Right cardiac atrium (tissue), 5 donors: ENCODE results near the gene NLRX1. TPM values are rescaled to one million over a fixed set of nuclear protein-coding genes. Genes with fewer than 3 reads are reported as not detected.
A peak's percentile ranks its signal among the peaks of the same experiment; 100 is the strongest.
"Not testable (repeated sequence)": the region's sequence is repeated elsewhere in the genome, so short reads cannot be mapped to it uniquely, and the experiment has no call there.

ENCODE experiments used
- ATAC-seq, 2 donors: fragments of 200-7000 bp; cut with Tn5 transposase; one replicate each; pipeline versions ENCODE4 v1.8.0 to v1.9.1; 2020; ENCODE audit warnings: moderate library complexity in 2 of 2, mild to moderate bottlenecking in 1 of 2
- DNase-seq, 3 donors: peaks; one replicate each; pipeline ENCODE4 v3.0.0-alpha.2; 2020
- H3K27ac ChIP-seq: one replicate; pipeline ENCODE4 v1.5.1; 2013; ENCODE audit warnings: mild to moderate bottlenecking, low read length, control low read depth, moderate library complexity
- H3K27me3 ChIP-seq: one replicate; pipeline ENCODE4 v1.6.1; 2013; ENCODE audit not compliant: control insufficient read depth, insufficient read depth
- H3K4me1 ChIP-seq: one replicate; pipeline ENCODE4 v1.6.1; 2013; ENCODE audit warnings: low read length; ENCODE audit not compliant: control insufficient read depth, insufficient read depth
- H3K4me3 ChIP-seq: one replicate; pipeline ENCODE4 v1.5.1; 2013; ENCODE audit warnings: low read length, control low read depth
- H3K9me3 ChIP-seq: one replicate; pipeline ENCODE4 v1.6.1; 2013; ENCODE audit warnings: low read length; ENCODE audit not compliant: control insufficient read depth
- WGBS: extraction: QIAGEN DNeasy Blood & Tissue Kit; methylation state at CpG from one replicate; pipeline ENCODE4 v1.1.7; 2013; 5-methylcytosine and 5-hydroxymethylcytosine counted together
- intact Hi-C, 4 donors: fragments of 100-400 bp; cut with DNase I; formaldehyde crosslinking; loops; one replicate each; pipeline versions ENCODE4 v1.11.0 to v1.14.0; 2022 to 2023
- polyA plus RNA-seq: library from polyadenylated mRNA; stranded (reverse); fragments of 200-250 nt; gene quantifications from one replicate; pipeline ENCODE4 v1.2.3, GENCODE V29; 2013
- total RNA-seq, 4 donors: library from RNA; stranded (reverse); fragmentation: NEBNext Ultra II Directional; extraction: Animal tissue kit (Norgen Biotek cat#: 25700); gene quantifications; one replicate each; pipeline ENCODE4 v1.2.1, GENCODE V29; 2021
- donor health status: healthy with polysubstance abuse.
- donor health status: DM: no; HTN: yes; CAD: no.
- donor health status: DM: no; HTN: no; CAD: no.
- donor health status: DM: no; HTN: yes; CAD: no; lungs with severe emphysema.
- donor health status: DM: yes; HTN: yes; CAD: no.

The NLRX1 gene
- total and polyA plus RNA-seq, 5 donors: 12.8 to 25.2 (median 20.7) TPM

DNA sequence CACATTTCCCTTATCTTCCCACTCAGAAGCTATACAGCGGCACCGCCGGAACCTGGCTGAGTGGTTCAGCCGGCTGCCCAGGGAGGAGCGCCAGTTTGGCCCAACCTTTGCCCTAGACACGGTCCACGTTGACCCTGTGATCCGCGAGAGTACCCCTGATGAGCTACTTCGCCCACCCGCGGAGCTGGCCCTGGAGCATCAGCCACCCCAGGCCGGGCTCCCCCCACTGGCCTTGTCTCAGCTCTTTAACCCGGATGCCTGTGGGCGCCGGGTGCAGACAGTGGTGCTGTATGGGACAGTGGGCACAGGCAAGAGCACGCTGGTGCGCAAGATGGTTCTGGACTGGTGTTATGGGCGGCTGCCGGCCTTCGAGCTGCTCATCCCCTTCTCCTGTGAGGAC, 4.9 kb downstream of the NLRX1 start:
- no peaks in the 10 kb centered on the region for H3K27me3 ChIP-seq
- no peak overlapping the region for H3K27ac ChIP-seq
- intact Hi-C loops: no loop called here
- no peaks in the 10 kb centered on the region for H3K4me1 ChIP-seq
- DNase-seq (no peak), ATAC-seq (no peak)
- H3K9me3 ChIP-seq: no peaks in the 10 kb centered on the region
- 91% methylated on average over 21 of the region's 21 CpGs for WGBS
- no peak overlapping the region for H3K4me3 ChIP-seq

- no peaks in the 10 kb centered on the region for H3K9me3 ChIP-seq
- ATAC-seq: no peak
- H3K27ac ChIP-seq: no peak overlapping the region
- H3K4me1 ChIP-seq: no peaks in the 10 kb centered on the region
- no peak for DNase-seq
- intact Hi-C loops: no loop called here
- no peaks in the 10 kb centered on the region for H3K27me3 ChIP-seq
- 65% methylated on average over 6 of the region's 6 CpGs for WGBS
- H3K4me3 ChIP-seq: no peak overlapping the region
These were observed 7.1 kb downstream of the NLRX1 start for GRCh38 chr11:119175493-119176077.

DNA sequence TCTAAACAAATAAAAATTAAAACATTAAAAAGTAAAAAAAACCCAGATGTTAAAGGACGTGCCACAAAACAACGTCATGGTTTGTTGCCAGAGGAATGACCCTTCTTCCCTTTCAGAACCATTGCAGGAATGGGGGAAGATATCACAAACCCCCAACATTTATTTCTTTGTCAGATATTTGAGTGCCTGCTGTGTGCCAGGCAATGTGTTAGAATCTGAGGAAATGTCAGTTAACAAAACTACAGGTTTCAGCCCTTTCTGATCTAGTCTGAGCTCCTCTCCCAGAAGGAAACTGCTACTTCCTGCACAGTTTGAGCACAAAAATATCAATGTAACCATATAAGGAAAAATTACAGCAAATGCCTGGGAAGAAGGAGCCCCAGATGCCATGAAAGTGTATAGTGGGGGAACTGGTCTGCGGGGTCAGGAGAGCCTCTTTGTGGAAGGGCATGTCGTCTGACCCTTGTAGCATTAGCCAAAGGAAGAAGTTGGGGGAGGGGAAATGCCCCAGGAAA, 9.7 kb downstream of the NLRX1 start:
- DNase-seq: no peak
- ATAC-seq: no peak
- no peaks in the 10 kb centered on the region for H3K4me1 ChIP-seq
- no peak overlapping the region for H3K4me3 ChIP-seq
- WGBS: 54% methylated on average over 4 of the region's 4 CpGs
- H3K27me3 ChIP-seq: no peaks in the 10 kb centered on the region
- intact Hi-C loops: no loop called here
- no peaks in the 10 kb centered on the region for H3K9me3 ChIP-seq
- H3K27ac ChIP-seq: no peak overlapping the region

DNA sequence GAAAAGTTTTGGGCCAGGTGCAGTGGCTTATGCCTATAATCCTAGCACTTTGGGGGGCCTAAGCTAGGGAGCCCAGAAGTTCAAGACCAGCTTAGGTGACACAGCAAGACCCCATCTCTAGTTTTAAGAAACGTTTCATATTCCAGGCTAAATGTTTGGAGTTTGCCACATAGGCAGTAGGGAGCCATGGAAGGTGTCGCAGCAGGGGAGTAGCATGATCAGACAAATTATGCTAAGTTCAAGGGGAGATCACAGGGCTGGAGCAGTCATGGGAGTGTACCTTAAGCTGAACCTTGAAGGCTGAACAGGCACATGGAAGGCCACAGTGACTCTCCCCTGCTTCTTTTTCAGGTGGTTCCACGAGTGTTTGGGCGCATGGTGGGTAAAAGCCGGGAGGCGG, 10.8 kb downstream of the NLRX1 start:
- 95% methylated on average over 6 of the region's 6 CpGs for WGBS
- no peaks in the 10 kb centered on the region for H3K9me3 ChIP-seq

DNA sequence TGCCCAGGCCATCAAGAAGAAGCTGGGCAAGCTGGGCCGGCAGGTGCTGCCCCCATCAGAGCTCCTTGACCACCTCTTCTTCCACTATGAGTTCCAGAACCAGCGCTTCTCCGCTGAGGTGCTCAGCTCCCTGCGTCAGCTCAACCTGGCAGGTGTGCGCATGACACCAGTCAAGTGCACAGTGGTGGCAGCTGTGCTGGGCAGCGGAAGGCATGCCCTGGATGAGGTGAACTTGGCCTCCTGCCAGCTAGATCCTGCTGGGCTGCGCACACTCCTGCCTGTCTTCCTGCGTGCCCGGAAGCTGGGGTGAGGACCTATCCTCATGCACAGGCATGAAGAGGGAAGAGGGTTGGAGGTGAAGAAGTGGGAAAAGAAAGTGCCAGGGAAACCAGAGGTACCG, 11.5 kb downstream of the NLRX1 start:
- ATAC-seq: no peak
- H3K4me1 ChIP-seq: no peaks in the 10 kb centered on the region
- H3K4me3 ChIP-seq: no peak overlapping the region
- 90% methylated on average over 10 of the region's 10 CpGs for WGBS
- no peaks in the 10 kb centered on the region for H3K9me3 ChIP-seq
- no peak overlapping the region for H3K27ac ChIP-seq
- intact Hi-C loops: no loop called here
- no peak for DNase-seq
- no peaks in the 10 kb centered on the region for H3K27me3 ChIP-seq

More for the DNA sequence above, 10.8 kb downstream of the NLRX1 start:
- Histone ChIP-seq H3K4me3 (no peak overlapping the region), H3K27ac (no peak overlapping the region), H3K27me3 (no peaks in the 10 kb centered on the region), H3K4me1 (no peaks in the 10 kb centered on the region)
- ATAC-seq: no peak
- intact Hi-C loops: no loop called here
- no peak for DNase-seq

DNA sequence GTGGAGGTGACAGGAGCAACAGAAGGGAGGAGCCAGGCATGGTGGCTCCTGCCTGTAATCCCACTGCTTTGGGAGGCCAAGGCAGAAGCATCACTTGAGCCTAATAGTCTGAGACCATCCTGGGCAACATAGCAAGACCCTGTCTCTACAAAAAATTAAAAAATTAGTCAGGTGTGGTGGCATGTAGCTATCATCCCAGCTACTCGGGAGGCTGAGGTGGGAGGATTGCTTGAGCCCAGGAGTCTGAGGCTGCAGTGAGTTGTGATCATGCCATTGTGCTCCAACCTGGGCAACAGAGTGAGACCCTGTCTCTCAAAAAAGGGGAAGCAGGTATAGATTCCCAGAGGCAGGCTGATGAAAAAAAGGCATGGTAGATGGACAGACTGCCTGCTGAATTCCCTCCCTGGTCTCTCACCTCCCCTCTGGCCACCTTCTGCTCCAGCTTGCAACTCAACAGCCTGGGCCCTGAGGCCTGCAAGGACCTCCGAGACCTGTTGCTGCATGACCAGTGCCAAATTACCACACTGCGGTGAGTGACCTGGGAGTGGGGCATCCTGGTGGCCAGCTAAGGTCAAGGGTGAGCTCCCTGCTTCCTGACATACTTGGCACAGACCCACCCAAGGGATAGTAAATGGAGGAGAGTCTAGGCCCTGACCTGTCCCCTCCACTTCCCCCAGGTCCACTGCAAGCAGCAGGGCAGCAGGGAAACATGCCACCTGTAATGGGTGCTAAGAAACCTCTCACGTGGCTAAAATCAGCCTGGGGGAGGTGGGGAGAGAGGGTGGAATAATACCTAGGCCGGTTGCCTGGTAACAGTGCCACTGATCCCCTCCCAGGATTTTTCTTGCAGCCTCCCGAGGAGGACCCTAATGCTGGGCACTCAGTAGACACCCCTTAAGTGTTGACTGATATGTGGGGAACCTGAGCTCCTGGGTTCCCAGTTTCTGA, 12.5 kb downstream of the NLRX1 start:
- ATAC-seq: peak in 1 of 2 donors; percentile 23
- Histone ChIP-seq H3K27ac (no peak overlapping the region), H3K4me1 (no peaks in the 10 kb centered on the region), H3K27me3 (no peaks in the 10 kb centered on the region), H3K9me3 (no peaks in the 10 kb centered on the region), H3K4me3 (no peak overlapping the region)
- no peak for DNase-seq
- intact Hi-C loops: no loop called here
- 72% methylated on average over 6 of the region's 6 CpGs for WGBS

- H3K27ac ChIP-seq: no peak overlapping the region
- no peaks in the 10 kb centered on the region for H3K9me3 ChIP-seq
- peak; percentile 27 to 35 for ATAC-seq
- 74% methylated on average over 17 of the region's 17 CpGs for WGBS
- no peaks in the 10 kb centered on the region for H3K4me1 ChIP-seq
- H3K27me3 ChIP-seq: no peaks in the 10 kb centered on the region
- DNase-seq: no peak
- H3K4me3 ChIP-seq: no peak overlapping the region
- intact Hi-C loops: no loop called here
These were observed 13.3 kb downstream of the NLRX1 start for GRCh38 chr11:119181677-119182412.

GRCh38 chr11:119184399-119184798, 15.9 kb downstream of the NLRX1 start:
- H3K9me3 ChIP-seq, H3K4me3 ChIP-seq, H3K27me3 ChIP-seq, intact Hi-C loops, H3K27ac ChIP-seq, H3K4me1 ChIP-seq, DNase-seq, ATAC-seq: not testable (repeated sequence)
- 82% methylated on average over 9 of the region's 9 CpGs for WGBS

DNA sequence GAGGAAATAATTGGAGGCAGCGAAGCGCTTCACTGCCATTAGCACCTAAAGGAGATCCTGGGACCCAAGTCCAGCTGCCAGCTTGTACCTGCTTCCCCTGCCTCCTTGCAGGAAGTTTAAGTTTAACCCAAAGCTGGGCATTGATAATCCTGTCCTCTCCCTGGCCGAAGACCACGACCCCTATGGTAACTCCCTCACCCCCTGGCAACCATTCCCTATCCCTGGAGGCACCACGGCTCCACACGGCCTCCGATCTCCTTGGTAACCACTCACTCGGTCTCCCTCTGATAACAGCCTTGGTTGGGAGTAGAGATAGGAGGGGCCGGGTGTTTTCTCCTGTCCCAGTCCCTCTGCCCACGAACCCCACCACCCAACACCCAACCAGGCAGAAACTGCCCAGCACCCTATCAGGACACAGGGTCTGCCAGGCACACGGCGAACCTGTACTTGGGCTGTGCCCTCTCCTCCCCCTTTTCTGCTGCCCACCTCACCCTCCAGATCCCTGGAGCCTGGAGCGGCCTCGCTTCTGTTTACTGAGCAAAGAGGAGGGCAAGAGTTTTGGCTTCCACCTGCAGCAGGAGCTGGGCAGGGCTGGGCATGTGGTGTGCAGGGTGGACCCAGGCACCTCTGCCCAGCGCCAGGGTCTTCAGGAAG, 17.6 kb downstream of the NLRX1 start:
- H3K4me3 ChIP-seq: no peak overlapping the region
- H3K27me3 ChIP-seq: no peaks in the 10 kb centered on the region
- intact Hi-C loops: no loop called here
- H3K4me1 ChIP-seq: no peaks in the 10 kb centered on the region
- peak in 1 of 2 donors; percentile 13 for ATAC-seq
- DNase-seq: no peak
- WGBS: 45% methylated on average over 15 of the region's 15 CpGs
- no peaks in the 10 kb centered on the region for H3K9me3 ChIP-seq
- H3K27ac ChIP-seq: no peak overlapping the region

GRCh38 chr11:119187123-119187892, 18.8 kb downstream of the NLRX1 start:
- DNase-seq (no peak), ATAC-seq (peak in 1 of 2 donors; percentile 9)
- Histone ChIP-seq H3K4me3 (no peak overlapping the region), H3K4me1 (no peaks in the 10 kb centered on the region), H3K27me3 (no peaks in the 10 kb centered on the region), H3K27ac (no peak overlapping the region), H3K9me3 (no peaks in the 10 kb centered on the region)
- 79% methylated on average over 21 of the region's 21 CpGs for WGBS
- intact Hi-C loops: no loop called here
